ENCODE data around the gene CCDC146.

GRCh38 chr7:77284616-77285015 lies 162.2 kb downstream of the CCDC146 start:
- TF ChIP-seq POLR2AphosphoS5 (IDR thresholded peaks at IDR 0.05; ENCODE audit: low read depth, low read length) (no peak), POLR2A (IDR thresholded peaks at IDR 0.05; ENCODE audit: low read depth, low read length) (no peak)
